Measurements from ENCODE around the gene PIK3CG.
"Not testable (repeated sequence)": the region's sequence is repeated elsewhere in the genome, so short reads cannot be mapped to it uniquely, and the experiment has no call there.

Gene PIK3CG

GRCh38 chr7:106865130-106866041 lies at the start of gene PIK3CG:
Gene PIK3CG, plus strand, starts transcription at chr7:106865282. Its CDS starts 2,280 bp downstream, at chr7:106867562.
- DNase-seq, result no peak

GRCh38 chr7:106817098-106817497 lies 48.0 kb upstream of the PIK3CG start:
- no peak for DNase-seq

- DNase-seq, result no peak
These were observed 46.3 kb upstream of the PIK3CG start for GRCh38 chr7:106818736-106819135.

GRCh38 chr7:106819546-106819945 lies 45.5 kb upstream of the PIK3CG start:
- DNase-seq, result no peak

GRCh38 chr7:106820321-106821217 lies 44.5 kb upstream of the PIK3CG start:
- DNase-seq, result no peak

GRCh38 chr7:106823631-106824030 lies 41.5 kb upstream of the PIK3CG start:
- no peak for DNase-seq

GRCh38 chr7:106824458-106824857 lies 40.6 kb upstream of the PIK3CG start:
- no peak for DNase-seq

- no peak for DNase-seq
These were observed 37.5 kb upstream of the PIK3CG start for GRCh38 chr7:106827626-106828025.

GRCh38 chr7:106829496-106829895 lies 35.6 kb upstream of the PIK3CG start:
- no peak for DNase-seq

GRCh38 chr7:106830896-106831295 lies 34.2 kb upstream of the PIK3CG start:
- not testable (repeated sequence) for DNase-seq

GRCh38 chr7:106836816-106837215 lies 28.3 kb upstream of the PIK3CG start:
- no peak for DNase-seq

GRCh38 chr7:106839511-106839910 lies 25.6 kb upstream of the PIK3CG start:
- no peak for DNase-seq

GRCh38 chr7:106840342-106840741 lies 24.7 kb upstream of the PIK3CG start:
- DNase-seq, result no peak

- no peak for DNase-seq
These were observed 23.1 kb upstream of the PIK3CG start for GRCh38 chr7:106841896-106842390.

GRCh38 chr7:106844279-106844997 lies 20.6 kb upstream of the PIK3CG start:
- DNase-seq, result no peak

- no peak for DNase-seq
These were observed 17.0 kb upstream of the PIK3CG start for GRCh38 chr7:106848049-106848448.

GRCh38 chr7:106848851-106849442 lies 16.1 kb upstream of the PIK3CG start:
- DNase-seq, result no peak

GRCh38 chr7:106851632-106852031 lies 13.4 kb upstream of the PIK3CG start:
- DNase-seq, result not testable (repeated sequence)

- DNase-seq, result no peak
These were observed 11.7 kb upstream of the PIK3CG start for GRCh38 chr7:106853250-106853908.

GRCh38 chr7:106855540-106856132 lies 9.4 kb upstream of the PIK3CG start:
- no peak for DNase-seq
